Ishikawa (cell line): ENCODE data around the gene DACH1.

Experiments
- CEBPB ChIP-seq: IDR thresholded peaks from 2 replicates; pipeline ENCODE4 v1.6.1; 2012
- CREB1 ChIP-seq: IDR thresholded peaks from 2 replicates; pipeline ENCODE4 v1.6.1; 2012; ENCODE audit warnings: low read depth
- EGR1 ChIP-seq: IDR thresholded peaks from 2 replicates; pipeline ENCODE4 v1.6.1; 2012
- EP300 ChIP-seq: IDR thresholded peaks from 2 replicates; pipeline ENCODE4 v1.6.1; 2012; ENCODE audit warnings: borderline replicate concordance
- FOXM1 ChIP-seq: IDR thresholded peaks from 2 replicates; pipeline ENCODE4 v1.6.1; 2012; ENCODE audit warnings: low read depth, borderline replicate concordance
- MAX ChIP-seq: IDR thresholded peaks from 2 replicates; pipeline ENCODE4 v1.6.1; 2012
- RAD21 ChIP-seq: IDR thresholded peaks from 2 replicates; pipeline ENCODE4 v1.6.1; 2012; ENCODE audit warnings: low read depth
- REST ChIP-seq: IDR thresholded peaks from 2 replicates; pipeline ENCODE4 v1.6.1; 2012; ENCODE audit warnings: low read depth, mild to moderate bottlenecking
- TAF1 ChIP-seq: IDR thresholded peaks from 2 replicates; pipeline ENCODE4 v1.6.1; 2012; ENCODE audit warnings: low read depth, mild to moderate bottlenecking
- TCF12 ChIP-seq: IDR thresholded peaks from 2 replicates; pipeline ENCODE4 v1.6.1; 2012; ENCODE audit warnings: low read depth
- TEAD4 ChIP-seq: IDR thresholded peaks from 2 replicates; pipeline ENCODE4 v1.6.1; 2012
- USF1 ChIP-seq: IDR thresholded peaks from 2 replicates; pipeline ENCODE4 v1.6.1; 2012
- ZBTB7A ChIP-seq: IDR thresholded peaks from 2 replicates; pipeline ENCODE4 v1.6.1; 2012; ENCODE audit warnings: low read depth

- TF ChIP-seq CEBPB (no peak), USF1 (no peak), EP300 (no peak), EGR1 (no peak), RAD21 (no peak), ZBTB7A (no peak), MAX (no peak), FOXM1 (no peak), TEAD4 (no peak), REST (no peak), TAF1 (no peak), TCF12 (no peak), CREB1 (no peak)
Observed at GRCh38 chr13:71729441-71729840, 137.6 kb downstream of the DACH1 start.
